Activated naive CD4-positive, alpha-beta T cell treated with anti-CD3 and anti-CD28 coated beads, Interleukin-2, amount 10 ng/mL, durations not matched to agents 7 days and 5 days (primary cell): Measurements from ENCODE around the gene LILRB3.
"Not testable (repeated sequence)": the region's sequence is repeated elsewhere in the genome, so short reads cannot be mapped to it uniquely, and the experiment has no call there.

ENCODE experiments used
- CTCF ChIA-PET: fragments of 350-600 bp; sonication (Branson Sonifier 250); formaldehyde crosslinking; loops from one replicate; lab custom pipeline; 2021; ENCODE audit warnings: antibody characterized with exemption; lab: Charles Lee
- DNase-seq: peaks from one replicate; pipeline ENCODE4 v3.0.0-alpha.2; 2020
- H3K27ac Mint-ChIP-seq: one replicate; pipeline ENCODE4 v1.8.0; 2021; ENCODE audit warnings: mild to moderate bottlenecking, moderate library complexity, mixed read lengths
- H3K27me3 Mint-ChIP-seq: one replicate; pipeline ENCODE4 v1.8.0; 2021; ENCODE audit warnings: mild to moderate bottlenecking, mixed read lengths
- H3K36me3 Mint-ChIP-seq: one replicate; pipeline ENCODE4 v1.8.0; 2021; ENCODE audit warnings: mixed read lengths
- H3K4me1 Mint-ChIP-seq: one replicate; pipeline ENCODE4 v1.8.0; 2021; ENCODE audit warnings: mixed read lengths
- H3K4me3 Mint-ChIP-seq: one replicate; pipeline ENCODE4 v1.8.0; 2021; ENCODE audit warnings: mild to moderate bottlenecking, moderate library complexity, mixed read lengths
- H3K9me3 Mint-ChIP-seq: one replicate; pipeline ENCODE4 v1.8.0; 2021; ENCODE audit warnings: mixed read lengths

LILRB3 gene

GRCh38 chr19:54231077-54231931 lies 8.5 kb upstream of the LILRB3 start:
- DNase-seq = peak; percentile 90
- Mint-ChIP-seq H3K36me3 (no peaks in the 10 kb centered on the region), H3K9me3 (no peaks in the 10 kb centered on the region), H3K4me3 (no peak overlapping the region), H3K27me3 (peaks cover 56% of the 10 kb centered on the region), H3K4me1 (peaks cover 3% of the 10 kb centered on the region), H3K27ac (no peak overlapping the region)
- CTCF ChIA-PET = interaction anchor here (0.6 to 2.0 kb wide), 6 partner anchors 44 to 160 kb away, joined by 3 to 11 read pairs (median 4); no protein-coding TSS in a partner anchor

GRCh38 chr19:54230031-54230430 lies 7.2 kb upstream of the LILRB3 start:
- Mint-ChIP-seq H3K9me3 (no peaks in the 10 kb centered on the region), H3K36me3 (no peaks in the 10 kb centered on the region), H3K4me3 (no peak overlapping the region), H3K27me3 (peaks cover 48% of the 10 kb centered on the region), H3K4me1 (peaks cover 3% of the 10 kb centered on the region), H3K27ac (no peak overlapping the region)
- CTCF ChIA-PET = interaction anchor here (0.7 kb wide), 1 partner anchor 65 kb away, joined by 3 read pairs; no protein-coding TSS in a partner anchor
- DNase-seq = no peak

GRCh38 chr19:54229146-54229545 lies 6.3 kb upstream of the LILRB3 start:
- Mint-ChIP-seq H3K27me3 (peaks cover 45% of the 10 kb centered on the region), H3K27ac (no peak overlapping the region), H3K9me3 (no peaks in the 10 kb centered on the region), H3K4me3 (no peak overlapping the region), H3K36me3 (no peaks in the 10 kb centered on the region), H3K4me1 (peaks cover 3% of the 10 kb centered on the region)
- CTCF ChIA-PET = interaction anchor here (0.8 to 0.9 kb wide), 2 partner anchors 11 to 37 kb away, joined by 3 to 5 read pairs; no protein-coding TSS in a partner anchor
- no peak for DNase-seq

- Mint-ChIP-seq H3K4me1 (peaks cover 16% of the 10 kb centered on the region), H3K27me3 (peaks cover 30% of the 10 kb centered on the region)
- H3K9me3 Mint-ChIP-seq, H3K36me3 Mint-ChIP-seq, CTCF ChIA-PET, H3K4me3 Mint-ChIP-seq, H3K27ac Mint-ChIP-seq, DNase-seq: not testable (repeated sequence)
These were observed 1.8 kb upstream of the LILRB3 start for GRCh38 chr19:54224619-54225018.

- Mint-ChIP-seq H3K4me1 (peaks cover 16% of the 10 kb centered on the region), H3K27me3 (peaks cover 23% of the 10 kb centered on the region)
- CTCF ChIA-PET = interaction anchor here (0.7 kb wide), 1 partner anchor 10 kb away, joined by 3 read pairs; no protein-coding TSS in a partner anchor
- H3K36me3 Mint-ChIP-seq, H3K4me3 Mint-ChIP-seq, DNase-seq, H3K27ac Mint-ChIP-seq, H3K9me3 Mint-ChIP-seq: not testable (repeated sequence)
These were observed 1.1 kb upstream of the LILRB3 start for GRCh38 chr19:54223937-54224281.

GRCh38 chr19:54223277-54223936 lies 600 bp upstream of the LILRB3 start:
- H3K9me3 Mint-ChIP-seq, H3K36me3 Mint-ChIP-seq, DNase-seq, H3K27ac Mint-ChIP-seq: not testable (repeated sequence)
- Mint-ChIP-seq H3K27me3 (peaks cover 18% of the 10 kb centered on the region), H3K4me3 (peak overlapping the region; percentile 10), H3K4me1 (peaks cover 16% of the 10 kb centered on the region)
- CTCF ChIA-PET = interaction anchor here (0.7 kb wide), 1 partner anchor 11 kb away, joined by 3 read pairs; no protein-coding TSS in a partner anchor

- Mint-ChIP-seq H3K4me1 (peaks cover 16% of the 10 kb centered on the region), H3K27me3 (peaks cover 18% of the 10 kb centered on the region)
- H3K9me3 Mint-ChIP-seq, DNase-seq, CTCF ChIA-PET, H3K27ac Mint-ChIP-seq, H3K36me3 Mint-ChIP-seq, H3K4me3 Mint-ChIP-seq: not testable (repeated sequence)
These were observed 860 bp downstream of the LILRB3 start for GRCh38 chr19:54221947-54222346.

GRCh38 chr19:54219702-54220101 lies 3.1 kb downstream of the LILRB3 start:
- CTCF ChIA-PET = not testable (repeated sequence)
- H3K27me3 Mint-ChIP-seq = peaks cover 18% of the 10 kb centered on the region

GRCh38 chr19:54218960-54219661 lies 3.7 kb downstream of the LILRB3 start:
- no peak overlapping the region for H3K4me3 Mint-ChIP-seq
- H3K4me1 Mint-ChIP-seq = peaks cover 16% of the 10 kb centered on the region
- no peaks in the 10 kb centered on the region for H3K9me3 Mint-ChIP-seq
- DNase-seq = no peak
- peaks cover 17% of the 10 kb centered on the region for H3K27me3 Mint-ChIP-seq
- CTCF ChIA-PET = interaction anchor here (0.9 kb wide), 1 partner anchor 10 kb away, joined by 3 read pairs; no protein-coding TSS in a partner anchor
- no peak overlapping the region for H3K27ac Mint-ChIP-seq
- peaks cover 6% of the 10 kb centered on the region for H3K36me3 Mint-ChIP-seq

More at GRCh38 chr19:54219702-54220101, 3.1 kb downstream of the LILRB3 start:
- H3K4me3 Mint-ChIP-seq, H3K27ac Mint-ChIP-seq, H3K9me3 Mint-ChIP-seq, DNase-seq, H3K36me3 Mint-ChIP-seq: not testable (repeated sequence)
- peaks cover 16% of the 10 kb centered on the region for H3K4me1 Mint-ChIP-seq

GRCh38 chr19:54218259-54218658 lies 4.5 kb downstream of the LILRB3 start:
- DNase-seq = no peak
- H3K27ac Mint-ChIP-seq = no peak overlapping the region
- no peak overlapping the region for H3K4me3 Mint-ChIP-seq
- peaks cover 7% of the 10 kb centered on the region for H3K36me3 Mint-ChIP-seq
- peaks cover 9% of the 10 kb centered on the region for H3K27me3 Mint-ChIP-seq
- CTCF ChIA-PET = interaction anchor here (0.9 kb wide), 1 partner anchor 11 kb away, joined by 3 read pairs; no protein-coding TSS in a partner anchor
- peaks cover 9% of the 10 kb centered on the region for H3K4me1 Mint-ChIP-seq
- H3K9me3 Mint-ChIP-seq = no peaks in the 10 kb centered on the region

GRCh38 chr19:54217517-54218247 lies 5.1 kb downstream of the LILRB3 start:
- DNase-seq, H3K9me3 Mint-ChIP-seq, H3K4me3 Mint-ChIP-seq, H3K27me3 Mint-ChIP-seq, H3K27ac Mint-ChIP-seq, CTCF ChIA-PET, H3K36me3 Mint-ChIP-seq, H3K4me1 Mint-ChIP-seq: not testable (repeated sequence)

- Mint-ChIP-seq H3K9me3 (no peaks in the 10 kb centered on the region), H3K36me3 (peaks cover 10% of the 10 kb centered on the region)
- CTCF ChIA-PET = no interaction called here
These were observed 5.9 kb downstream of the LILRB3 start for GRCh38 chr19:54216869-54217268.

GRCh38 chr19:54214734-54215133 lies 8.1 kb downstream of the LILRB3 start:
- H3K27ac Mint-ChIP-seq, H3K4me3 Mint-ChIP-seq, H3K27me3 Mint-ChIP-seq, H3K9me3 Mint-ChIP-seq, DNase-seq, CTCF ChIA-PET: not testable (repeated sequence)
- H3K4me1 Mint-ChIP-seq = peaks cover 20% of the 10 kb centered on the region
- peaks cover 23% of the 10 kb centered on the region for H3K36me3 Mint-ChIP-seq

More at GRCh38 chr19:54216869-54217268, 5.9 kb downstream of the LILRB3 start:
- Mint-ChIP-seq H3K4me1 (peaks cover 2% of the 10 kb centered on the region), H3K27me3 (no peaks in the 10 kb centered on the region), H3K27ac (no peak overlapping the region), H3K4me3 (no peak overlapping the region)
- DNase-seq = no peak
